A549 treated with CORT108297 at 1 μM for 4 hours (cell line): ENCODE results near the gene MOB3C. TPM values are rescaled to one million over a fixed set of nuclear protein-coding genes. Genes with fewer than 3 reads are reported as not detected.

Experiments
- total RNA-seq: library from RNA; stranded (reverse); fragments of 200-300 nt; extraction: Qiagen RNA extraction; gene quantifications from 5 replicates; pipeline ENCODE4 v1.2.3, GENCODE V29; 2022

The MOB3C gene
- total RNA-seq = 3.4 to 4.1 TPM (median 3.6 TPM) in 5 replicates

GRCh38 chr1:46616277-46617107 lies at the start of gene MOB3C:
Gene MOB3C, minus strand, starts transcription at chr1:46616811. Its CDS starts 3,490 bp downstream, at chr1:46613321.

GRCh38 chr1:46603858-46604549 lies 12.6 kb downstream of the MOB3C start, which contains the start of gene MKNK1:
Gene MKNK1, minus strand, starts transcription at chr1:46604268. Its CDS starts 20,941 bp downstream, at chr1:46583327.

Other genes with a start within 250 kb of the MOB3C start
- gene FAAH, start 222.5 kb downstream of the MOB3C start, total RNA-seq = 0.74 to 1.1 TPM (median 0.89 TPM) in 5 replicates
- gene DMBX1, start 127.0 kb downstream of the MOB3C start, total RNA-seq = 0.68 to 1.3 TPM (median 1.2 TPM) in 5 replicates
- gene KNCN, start 65.2 kb downstream of the MOB3C start, total RNA-seq = not detected in 5 replicates
- 16.8 to 18.5 TPM (median 17.7 TPM) in 5 replicates for gene MKNK1, start 12.5 kb downstream of the MOB3C start, total RNA-seq
- gene ATPAF1, start 51.6 kb upstream of the MOB3C start, total RNA-seq = 31.3 to 33.4 TPM (median 33.1 TPM) in 5 replicates
- gene TEX38, start 55.0 kb upstream of the MOB3C start, total RNA-seq = 0.15 TPM in 1 of 5 replicates, not detected in the others
- 20.5 to 27.8 TPM (median 25.7 TPM) in 5 replicates for gene EFCAB14, start 102.3 kb upstream of the MOB3C start, total RNA-seq
- gene CYP4B1, start 182.2 kb upstream of the MOB3C start, total RNA-seq = not detected in 5 replicates